ENCODE data around the gene KCNJ6.
A peak's percentile ranks its signal among the peaks of the same experiment; 100 is the strongest.
"Not testable (repeated sequence)": the region's sequence is repeated elsewhere in the genome, so short reads cannot be mapped to it uniquely, and the experiment has no call there.

KCNJ6 gene

GRCh38 chr21:37669249-37669648, 247.0 kb downstream of the KCNJ6 start:
- no peak for DNase-seq

- no peak for DNase-seq
Observed at GRCh38 chr21:37668462-37669239, 247.6 kb downstream of the KCNJ6 start.

DNA sequence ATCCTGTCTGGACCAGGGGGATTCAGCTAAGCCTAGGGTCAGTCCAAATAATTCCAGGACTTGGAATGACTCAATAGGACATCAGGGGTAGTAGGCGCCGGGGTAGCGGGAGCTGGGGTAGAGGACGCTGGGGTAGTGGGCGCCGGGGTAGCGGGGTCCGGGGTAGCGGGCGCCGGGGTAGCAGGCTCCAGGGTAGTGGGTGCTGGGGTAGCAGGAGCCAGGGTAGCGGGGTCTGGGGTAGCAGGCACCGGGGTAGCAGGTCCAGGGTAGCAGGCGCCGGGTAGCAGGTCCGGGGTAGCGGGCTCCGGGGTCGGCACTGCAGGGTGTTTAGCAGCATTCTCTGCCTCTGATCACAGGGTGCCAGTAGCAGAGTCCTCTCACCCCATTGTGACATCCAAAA, 248.9 kb downstream of the KCNJ6 start:
- DNase-seq: no peak

DNA sequence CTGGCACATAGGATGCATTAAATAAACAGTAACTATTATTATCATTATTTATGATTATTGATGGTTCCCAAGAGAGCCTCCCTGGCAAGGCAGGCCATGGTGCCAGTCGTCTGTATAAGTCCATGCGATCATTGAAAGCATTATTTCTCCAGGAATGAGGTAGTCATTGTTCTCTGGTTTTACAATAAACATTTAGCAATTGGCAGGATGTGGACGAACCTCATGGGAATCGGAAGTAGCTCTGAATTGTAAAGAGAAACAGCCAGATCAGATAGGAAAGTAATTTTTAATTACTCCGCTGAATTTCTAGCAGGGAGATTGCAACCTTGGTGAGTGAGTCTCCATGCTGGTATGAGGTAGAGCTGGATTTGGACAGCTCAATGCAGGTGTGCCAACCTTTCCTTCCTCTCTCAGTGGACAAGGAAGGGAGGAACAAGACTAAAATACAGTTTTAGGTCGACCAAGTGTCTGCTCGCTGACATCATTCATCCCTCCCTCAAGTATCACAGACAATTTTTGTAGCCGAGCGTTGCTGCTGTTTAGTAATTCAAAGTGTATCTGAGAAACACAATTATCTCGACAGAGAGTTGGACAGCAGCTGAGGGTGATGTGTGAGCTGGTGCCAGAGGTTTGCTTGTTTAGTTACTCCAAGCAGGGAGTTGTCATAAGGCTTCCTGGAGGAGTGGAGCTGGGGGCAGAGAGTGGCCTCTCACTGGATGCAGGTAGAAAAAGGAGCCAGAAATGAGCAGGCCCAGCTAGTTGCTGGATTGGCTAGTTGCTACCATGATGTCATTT, 250.8 kb downstream of the KCNJ6 start:
- no peak for DNase-seq

DNA sequence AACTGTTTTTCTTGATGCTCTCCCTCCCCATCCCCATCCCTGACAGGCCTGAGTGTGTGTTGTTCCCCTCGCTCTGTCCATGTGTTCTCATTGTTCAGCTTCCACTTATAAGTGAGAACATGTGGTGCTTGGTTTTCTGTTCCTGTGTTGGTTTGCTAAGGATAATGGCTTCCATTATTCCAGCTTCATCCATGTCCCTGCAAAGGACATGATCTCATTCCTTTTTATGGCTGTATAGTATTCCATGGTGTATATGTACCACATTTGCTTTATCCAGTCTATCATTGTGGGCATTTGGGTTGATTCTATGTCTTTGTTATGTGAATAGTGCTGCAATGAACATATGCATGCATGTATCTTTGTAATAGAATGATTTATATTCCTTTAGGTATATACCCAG, 254.0 kb downstream of the KCNJ6 start:
- not testable (repeated sequence) for DNase-seq

DNA sequence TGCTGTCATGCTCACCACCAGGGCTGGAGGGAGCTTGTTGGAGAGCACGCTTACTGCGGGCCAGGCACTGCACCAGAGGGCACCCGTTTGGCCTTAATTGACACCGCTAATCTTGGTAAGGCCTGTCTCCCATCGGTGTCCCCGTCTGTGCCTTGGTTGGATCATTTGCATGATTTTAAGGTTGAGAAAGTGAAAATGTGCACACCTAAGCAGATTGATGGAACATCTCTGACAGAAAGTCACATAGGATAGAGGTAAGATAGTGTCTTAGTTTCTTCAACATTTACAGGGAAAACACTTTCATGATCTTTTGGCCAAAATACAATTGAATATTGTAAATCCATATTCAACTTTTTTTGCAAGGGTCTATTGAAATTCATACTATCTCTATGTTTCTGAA, 255.5 kb downstream of the KCNJ6 start:
- no peak for DNase-seq

DNA sequence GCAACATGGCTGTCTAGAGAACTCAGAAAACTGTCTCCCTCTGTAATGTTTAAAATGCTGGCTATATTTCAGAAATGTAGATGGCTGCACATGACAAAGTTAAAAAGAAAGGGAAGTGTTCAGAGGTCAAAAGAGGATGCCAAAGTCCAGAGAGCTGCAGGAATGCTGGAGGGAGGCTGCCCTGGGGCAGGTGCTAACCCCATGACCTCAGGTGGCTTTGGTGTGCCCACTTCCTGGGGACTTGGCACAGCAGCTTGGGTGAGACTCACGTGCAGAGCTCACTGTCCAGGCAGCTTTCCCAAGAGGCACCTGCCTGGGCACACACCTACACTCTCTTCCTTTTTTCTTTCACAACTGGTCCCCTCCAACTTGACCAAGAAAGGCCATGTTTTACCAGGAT, 256.4 kb downstream of the KCNJ6 start:
- no peak for DNase-seq

GRCh38 chr21:37658817-37659458, 257.3 kb downstream of the KCNJ6 start:
- DNase-seq: peak; percentile 82

DNA sequence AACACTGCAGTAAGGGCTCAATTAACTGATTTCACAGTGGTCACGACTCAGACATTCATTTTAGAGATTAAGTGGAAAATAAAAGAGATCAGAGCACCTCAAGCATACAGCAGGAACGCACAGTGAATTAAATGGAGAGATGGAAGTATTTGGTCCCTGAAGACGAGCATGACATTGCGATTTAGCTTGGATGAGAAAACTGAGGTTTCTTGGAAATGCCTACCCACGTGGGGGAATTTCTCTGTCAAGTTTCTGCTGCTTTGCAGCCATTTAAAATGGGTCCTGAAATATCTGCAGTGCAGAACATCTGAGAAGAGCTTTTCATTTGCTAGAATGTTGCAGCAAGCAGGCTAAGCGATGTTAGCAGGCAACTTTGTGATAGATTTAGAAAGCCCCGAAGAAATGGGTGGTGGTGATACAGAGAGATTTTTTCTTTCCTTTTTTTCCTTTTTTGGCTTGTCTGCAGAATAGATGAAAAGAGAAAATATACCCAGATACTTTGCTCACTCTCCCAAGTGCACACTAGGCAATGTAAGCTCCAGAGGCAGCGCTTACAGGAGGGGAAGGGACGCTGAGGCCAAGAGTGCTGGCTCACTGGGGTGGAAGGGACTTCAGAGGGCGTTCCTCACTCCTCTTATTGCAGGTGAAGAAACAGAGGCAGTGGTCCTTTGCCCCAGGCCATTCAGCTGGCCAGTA, 258.0 kb downstream of the KCNJ6 start:
- no peak for DNase-seq

DNA sequence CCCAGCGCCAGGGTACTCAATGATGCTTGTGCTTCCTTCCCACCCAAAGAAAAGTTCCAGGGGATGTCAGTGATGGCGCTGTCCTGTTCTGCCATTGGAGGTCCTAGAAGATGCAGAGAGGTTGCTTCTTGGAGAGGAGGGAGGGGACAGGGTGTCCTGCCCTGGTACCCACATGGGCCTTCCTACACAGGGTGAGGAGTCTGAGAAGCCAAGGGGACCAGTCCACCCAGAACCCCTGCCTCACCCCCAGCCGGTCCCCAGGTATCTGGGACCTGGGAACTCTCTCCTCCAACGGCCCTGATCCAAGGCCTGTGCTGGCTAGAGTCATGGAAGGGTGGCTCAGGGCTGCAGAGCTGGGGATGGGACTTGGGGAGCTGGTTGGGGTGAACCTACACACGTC, 259.4 kb downstream of the KCNJ6 start:
- DNase-seq: no peak

- DNase-seq: no peak
Observed at GRCh38 chr21:37655611-37656300, 260.5 kb downstream of the KCNJ6 start.

DNA sequence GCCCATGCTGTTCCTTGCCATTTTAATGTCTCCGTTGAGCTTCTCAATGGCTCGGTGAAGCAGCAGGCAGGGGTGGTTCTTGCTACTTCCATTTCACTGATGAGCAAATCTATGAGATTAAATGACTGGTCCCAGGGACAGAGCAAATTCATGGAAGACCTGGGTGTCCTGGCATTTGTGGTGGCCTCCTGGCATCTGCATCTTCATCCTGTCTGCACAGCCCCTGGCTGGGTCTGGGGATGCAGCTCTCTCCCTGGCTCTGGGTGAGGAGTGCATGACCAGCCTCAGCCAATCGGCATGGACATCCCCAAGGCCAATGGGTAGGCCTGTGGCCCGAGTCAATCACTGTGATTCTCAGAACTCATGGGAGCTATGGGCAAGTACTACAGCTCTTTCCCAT, 261.7 kb downstream of the KCNJ6 start:
- DNase-seq: no peak

DNA sequence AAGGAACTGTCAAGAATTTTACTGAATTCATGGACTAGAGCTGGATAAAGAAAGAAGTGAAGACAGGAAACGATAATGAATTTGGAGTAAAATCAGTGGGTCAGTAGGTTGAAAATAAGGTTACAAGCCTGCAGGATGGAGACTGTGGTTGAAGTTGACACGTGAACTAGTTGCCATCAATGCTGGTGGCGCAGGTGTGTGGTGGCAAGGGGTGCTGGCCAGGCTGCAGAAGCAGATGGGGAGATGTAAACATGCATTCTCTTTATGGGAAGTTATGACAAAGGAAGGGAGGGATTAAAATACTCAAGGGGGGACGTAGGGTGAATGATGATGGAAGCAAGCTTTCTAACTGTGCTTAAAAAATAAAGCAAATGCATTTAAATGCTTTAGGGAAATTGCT, 263.1 kb downstream of the KCNJ6 start:
- no peak for DNase-seq

- peak; percentile 30 for DNase-seq
Observed at GRCh38 chr21:37647781-37648180, 268.5 kb downstream of the KCNJ6 start.

DNA sequence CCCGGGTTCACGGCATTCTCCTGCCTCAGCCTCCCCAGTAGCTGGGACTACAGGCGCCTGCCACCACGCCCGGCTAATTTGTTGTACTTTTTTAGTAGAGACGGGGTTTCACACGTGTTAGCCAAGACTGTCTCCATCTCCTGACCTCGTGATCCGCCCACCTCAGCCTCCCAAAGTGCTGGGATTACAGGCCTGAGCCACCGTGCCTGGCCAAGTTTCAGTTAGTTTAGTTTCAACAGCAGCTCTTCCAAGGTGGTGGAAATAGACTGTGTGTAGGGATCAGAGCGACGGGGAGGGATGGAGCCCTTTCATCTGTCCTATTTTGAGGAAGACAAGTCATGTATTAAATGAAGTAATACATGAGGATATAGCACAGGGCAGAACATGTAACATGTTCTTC, 269.5 kb downstream of the KCNJ6 start:
- DNase-seq: not testable (repeated sequence)

- no peak for DNase-seq
Observed at GRCh38 chr21:37645848-37646247, 270.4 kb downstream of the KCNJ6 start.

GRCh38 chr21:37644636-37645035, 271.6 kb downstream of the KCNJ6 start:
- DNase-seq: no peak

GRCh38 chr21:37643862-37644261, 272.4 kb downstream of the KCNJ6 start:
- DNase-seq: not testable (repeated sequence)

DNA sequence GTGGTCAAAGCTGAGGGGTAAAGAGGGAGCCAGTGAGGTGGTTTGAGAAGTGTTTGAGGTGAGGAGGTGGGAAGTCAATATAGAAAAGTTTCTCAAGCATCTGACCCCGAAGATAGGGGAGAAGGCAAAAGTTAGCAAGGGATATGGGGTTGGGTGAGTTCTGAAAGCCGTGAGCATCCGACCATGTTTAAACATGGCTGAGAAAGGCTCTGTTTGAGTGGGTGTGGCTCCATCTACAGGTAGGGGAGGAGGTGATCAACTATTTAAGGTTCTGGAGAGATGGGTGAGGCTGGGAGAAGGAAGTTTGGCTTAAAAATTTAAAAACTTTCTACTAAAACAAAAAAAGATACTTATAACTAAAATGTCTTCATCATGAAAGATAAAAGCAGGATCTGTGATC, 273.8 kb downstream of the KCNJ6 start:
- no peak for DNase-seq

- DNase-seq: no peak
Observed at GRCh38 chr21:37639756-37640155, 276.5 kb downstream of the KCNJ6 start.

GRCh38 chr21:37636152-37636860, 280.0 kb downstream of the KCNJ6 start:
- DNase-seq: peak; percentile 83

All from kidney glomerular epithelial cell (primary cell).